ENCODE results near the gene SMPX. TPM values are rescaled to one million over a fixed set of nuclear protein-coding genes. Genes with fewer than 3 reads are reported as not detected.
A peak's percentile ranks its signal among the peaks of the same experiment; 100 is the strongest.

The SMPX gene
- total and polyA plus RNA-seq, 4 donors: 0.09 to 0.10 TPM; not detected in 2

DNA sequence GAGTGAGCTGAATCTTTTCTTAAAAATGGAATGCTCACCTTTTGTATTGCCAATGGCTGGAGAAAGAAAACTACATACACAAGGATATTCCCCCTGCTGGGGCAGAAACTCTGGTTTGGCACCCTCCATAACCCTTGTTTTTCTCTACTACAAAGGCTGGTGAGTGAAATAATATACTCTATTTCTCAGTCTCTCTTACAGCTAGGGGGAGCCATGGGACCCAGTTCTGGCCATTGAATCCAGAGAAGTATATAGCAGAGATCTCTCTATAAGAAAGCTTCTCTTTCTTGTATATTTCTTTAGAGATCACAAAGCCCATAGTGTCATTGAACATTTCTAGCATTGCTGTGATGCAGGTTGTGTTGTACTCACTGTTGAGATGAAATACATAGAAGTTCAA lies 49.8 kb downstream of the SMPX start:
- no peaks in the 10 kb centered on the region for H3K36me3 ChIP-seq (ENCODE audit: control insufficient read depth in 4 of 4, insufficient read depth in 3 of 4, low read depth in 1 of 4, low read length in 3 of 4)
- no peak overlapping the region for H3K4me3 ChIP-seq (ENCODE audit: low read depth in 1 of 3, low read length in 3 of 3)
- H3K27me3 ChIP-seq (ENCODE audit: control insufficient read depth in 4 of 4, insufficient read depth in 4 of 4, low read length in 3 of 4): no peaks in the 10 kb centered on the region
- no peaks in the 10 kb centered on the region for H3K4me1 ChIP-seq (ENCODE audit: control insufficient read depth in 4 of 4, insufficient read depth in 4 of 4, low read length in 3 of 4)
- peaks cover 0 to 2% (median 0%) of the 10 kb centered on the region in 4 donors for H3K9me3 ChIP-seq (ENCODE audit: control insufficient read depth in 4 of 4, low read length in 3 of 4)
- DNase-seq (ENCODE audit: low spot score): no peak
- H3K27ac ChIP-seq (ENCODE audit: low read depth in 1 of 2, low read length in 2 of 2): no peak overlapping the region
- TF ChIP-seq RAD21 (IDR thresholded peaks at IDR 0.05): peak; percentile 61 to 62
- TF ChIP-seq EGR1 (IDR thresholded peaks at IDR 0.05; ENCODE audit: low read depth in 2 of 2): no peak
- TF ChIP-seq SP1 (IDR thresholded peaks at IDR 0.05): no peak
- peak; percentile 29 for TF ChIP-seq CTCF (IDR thresholded peaks at IDR 0.05; ENCODE audit: low read depth, low read length, missing input control)
- H3K9ac ChIP-seq (ENCODE audit: low read depth in 1 of 2, low read length in 2 of 2): no peak overlapping the region

DNA sequence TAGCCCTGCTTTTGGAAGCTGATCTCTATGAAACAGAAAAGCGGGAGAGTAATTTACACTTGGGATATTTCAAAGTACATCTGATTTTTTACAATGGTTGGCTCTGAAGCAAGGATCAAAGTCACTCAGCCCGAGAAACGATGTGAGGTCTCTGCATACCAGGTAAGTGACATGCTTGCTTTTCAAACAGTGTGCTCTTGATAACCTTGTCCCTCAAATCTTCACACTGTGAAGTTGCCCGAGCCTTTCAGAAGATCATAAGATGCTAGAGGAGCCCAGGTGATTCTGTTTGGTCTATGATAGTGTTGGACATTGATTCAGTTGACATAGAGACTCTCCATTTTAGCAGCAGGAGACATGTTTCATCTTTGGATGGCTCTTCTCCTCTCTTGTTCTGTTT lies 52.7 kb downstream of the SMPX start:
- no peak overlapping the region for H3K27ac ChIP-seq (ENCODE audit: low read depth in 1 of 2, low read length in 2 of 2)
- DNase-seq (ENCODE audit: low spot score): no peak
- H3K9me3 ChIP-seq (ENCODE audit: control insufficient read depth in 4 of 4, low read length in 3 of 4): peaks cover 0 to 2% (median 0%) of the 10 kb centered on the region in 4 donors
- no peaks in the 10 kb centered on the region for H3K36me3 ChIP-seq (ENCODE audit: control insufficient read depth in 4 of 4, insufficient read depth in 3 of 4, low read depth in 1 of 4, low read length in 3 of 4)
- H3K4me1 ChIP-seq (ENCODE audit: control insufficient read depth in 4 of 4, insufficient read depth in 4 of 4, low read length in 3 of 4): peaks cover 0 to 11% (median 6%) of the 10 kb centered on the region in 4 donors
- H3K4me3 ChIP-seq (ENCODE audit: low read depth in 1 of 3, low read length in 3 of 3): no peak overlapping the region
- H3K27me3 ChIP-seq (ENCODE audit: control insufficient read depth in 4 of 4, insufficient read depth in 4 of 4, low read length in 3 of 4): no peaks in the 10 kb centered on the region
- no peak overlapping the region for H3K9ac ChIP-seq (ENCODE audit: low read depth in 1 of 2, low read length in 2 of 2)
- TF ChIP-seq GABPA (IDR thresholded peaks at IDR 0.05 in 1 of 2, conservative IDR thresholded peaks at IDR 0.05 in 1 of 2) (no peak), RAD21 (IDR thresholded peaks at IDR 0.05) (no peak), HNF4A (conservative IDR thresholded peaks at IDR 0.05) (no peak), FOXA2 (IDR thresholded peaks at IDR 0.05) (no peak), SP1 (IDR thresholded peaks at IDR 0.05) (no peak), CTCF (IDR thresholded peaks at IDR 0.05; ENCODE audit: low read depth, low read length, missing input control) (no peak), HNF4G (IDR thresholded peaks at IDR 0.05) (no peak), RXRA (IDR thresholded peaks at IDR 0.05) (no peak), JUND (IDR thresholded peaks at IDR 0.05) (no peak), TAF1 (conservative IDR thresholded peaks at IDR 0.05) (no peak), YY1 (IDR thresholded peaks at IDR 0.05) (no peak), EGR1 (IDR thresholded peaks at IDR 0.05; ENCODE audit: low read depth in 2 of 2) (no peak), ZBTB33 (IDR thresholded peaks at IDR 0.05) (no peak), FOXA1 (IDR thresholded peaks at IDR 0.05) (no peak)
- TF ChIP-seq, protein P1, sequence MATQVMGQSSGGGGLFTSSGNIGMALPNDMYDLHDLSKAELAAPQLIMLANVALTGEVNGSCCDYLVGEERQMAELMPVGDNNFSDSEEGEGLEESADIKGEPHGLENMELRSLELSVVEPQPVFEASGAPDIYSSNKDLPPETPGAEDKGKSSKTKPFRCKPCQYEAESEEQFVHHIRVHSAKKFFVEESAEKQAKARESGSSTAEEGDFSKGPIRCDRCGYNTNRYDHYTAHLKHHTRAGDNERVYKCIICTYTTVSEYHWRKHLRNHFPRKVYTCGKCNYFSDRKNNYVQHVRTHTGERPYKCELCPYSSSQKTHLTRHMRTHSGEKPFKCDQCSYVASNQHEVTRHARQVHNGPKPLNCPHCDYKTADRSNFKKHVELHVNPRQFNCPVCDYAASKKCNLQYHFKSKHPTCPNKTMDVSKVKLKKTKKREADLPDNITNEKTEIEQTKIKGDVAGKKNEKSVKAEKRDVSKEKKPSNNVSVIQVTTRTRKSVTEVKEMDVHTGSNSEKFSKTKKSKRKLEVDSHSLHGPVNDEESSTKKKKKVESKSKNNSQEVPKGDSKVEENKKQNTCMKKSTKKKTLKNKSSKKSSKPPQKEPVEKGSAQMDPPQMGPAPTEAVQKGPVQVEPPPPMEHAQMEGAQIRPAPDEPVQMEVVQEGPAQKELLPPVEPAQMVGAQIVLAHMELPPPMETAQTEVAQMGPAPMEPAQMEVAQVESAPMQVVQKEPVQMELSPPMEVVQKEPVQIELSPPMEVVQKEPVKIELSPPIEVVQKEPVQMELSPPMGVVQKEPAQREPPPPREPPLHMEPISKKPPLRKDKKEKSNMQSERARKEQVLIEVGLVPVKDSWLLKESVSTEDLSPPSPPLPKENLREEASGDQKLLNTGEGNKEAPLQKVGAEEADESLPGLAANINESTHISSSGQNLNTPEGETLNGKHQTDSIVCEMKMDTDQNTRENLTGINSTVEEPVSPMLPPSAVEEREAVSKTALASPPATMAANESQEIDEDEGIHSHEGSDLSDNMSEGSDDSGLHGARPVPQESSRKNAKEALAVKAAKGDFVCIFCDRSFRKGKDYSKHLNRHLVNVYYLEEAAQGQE (IDR thresholded peaks at IDR 0.05): no peak
- TF ChIP-seq, protein P2, sequence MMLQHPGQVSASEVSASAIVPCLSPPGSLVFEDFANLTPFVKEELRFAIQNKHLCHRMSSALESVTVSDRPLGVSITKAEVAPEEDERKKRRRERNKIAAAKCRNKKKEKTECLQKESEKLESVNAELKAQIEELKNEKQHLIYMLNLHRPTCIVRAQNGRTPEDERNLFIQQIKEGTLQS (IDR thresholded peaks at IDR 0.05): no peak
- TF ChIP-seq, protein P3, sequence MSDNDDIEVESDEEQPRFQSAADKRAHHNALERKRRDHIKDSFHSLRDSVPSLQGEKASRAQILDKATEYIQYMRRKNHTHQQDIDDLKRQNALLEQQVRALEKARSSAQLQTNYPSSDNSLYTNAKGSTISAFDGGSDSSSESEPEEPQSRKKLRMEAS (IDR thresholded peaks at IDR 0.05): no peak
- 72% methylated on average over 4 of the region's 4 CpGs for WGBS

Measured in liver (tissue), 9 donors.